HG03097 (cell line): ENCODE results near the gene OVCA2.

ENCODE experiments used
- ATAC-seq: cut with Tn5 transposase; IDR thresholded peaks from one replicate; pipeline ENCODE4 v1.9.1; 2021; ENCODE audit not compliant: unreplicated experiment, low FRiP score

The OVCA2 gene

DNA sequence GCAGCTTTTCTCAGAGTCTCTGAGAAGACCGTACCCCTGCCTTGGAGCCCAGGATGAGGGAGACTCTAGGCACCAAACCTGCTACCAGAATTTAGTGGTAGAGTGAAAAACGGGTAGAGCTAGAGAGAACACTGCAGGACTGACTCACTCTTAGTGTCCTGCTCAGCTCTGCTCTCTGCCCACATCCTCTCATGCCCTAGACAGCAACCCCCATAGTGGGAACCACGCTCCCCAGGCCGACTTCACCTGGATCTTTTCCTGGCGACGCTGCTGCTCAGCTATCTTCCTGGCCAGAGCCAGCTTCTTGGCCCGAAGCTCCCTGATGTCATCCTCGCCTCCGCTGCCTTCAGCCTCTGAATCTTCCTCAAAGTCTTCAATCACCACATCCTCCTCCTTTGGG is 39.7 kb downstream of the OVCA2 start:
- ATAC-seq, result no peak

DNA sequence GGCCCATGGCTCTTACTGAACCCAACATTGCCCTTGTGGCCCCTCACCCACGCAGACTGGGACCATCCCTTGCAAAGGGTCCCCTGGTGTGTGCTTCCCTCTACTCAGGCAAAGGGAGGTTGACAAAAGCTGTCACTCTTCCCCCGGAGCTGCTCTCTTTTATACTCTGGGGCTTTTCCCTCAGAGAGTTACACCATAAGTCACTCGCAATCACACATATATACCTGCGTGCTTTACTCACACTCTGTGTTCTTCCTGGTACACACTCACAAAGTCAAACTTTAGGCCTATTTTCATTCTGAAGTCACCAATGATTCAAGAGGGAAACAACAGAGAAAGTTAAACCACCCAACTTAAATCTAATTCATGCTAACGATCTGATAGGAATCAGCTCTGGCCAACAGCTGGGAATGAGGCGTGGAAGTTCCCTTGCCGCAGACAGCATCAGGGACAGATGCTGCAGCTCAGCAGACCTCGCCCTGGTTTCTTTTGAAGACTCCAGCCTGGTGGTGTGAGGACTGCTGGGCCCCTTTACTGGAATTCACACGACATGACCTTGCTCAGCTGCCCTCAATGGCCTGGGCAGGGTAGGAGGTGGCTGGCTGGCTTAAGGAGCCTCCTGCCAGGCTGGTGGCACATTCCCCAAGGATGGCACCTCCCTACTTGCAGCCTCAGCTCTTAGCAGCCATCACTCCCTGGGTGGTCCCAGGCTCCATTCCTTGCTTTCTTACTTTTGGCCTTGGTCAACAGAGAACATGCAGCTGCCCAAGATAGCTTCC is 40.4 kb downstream of the OVCA2 start:
- no peak for ATAC-seq

DNA sequence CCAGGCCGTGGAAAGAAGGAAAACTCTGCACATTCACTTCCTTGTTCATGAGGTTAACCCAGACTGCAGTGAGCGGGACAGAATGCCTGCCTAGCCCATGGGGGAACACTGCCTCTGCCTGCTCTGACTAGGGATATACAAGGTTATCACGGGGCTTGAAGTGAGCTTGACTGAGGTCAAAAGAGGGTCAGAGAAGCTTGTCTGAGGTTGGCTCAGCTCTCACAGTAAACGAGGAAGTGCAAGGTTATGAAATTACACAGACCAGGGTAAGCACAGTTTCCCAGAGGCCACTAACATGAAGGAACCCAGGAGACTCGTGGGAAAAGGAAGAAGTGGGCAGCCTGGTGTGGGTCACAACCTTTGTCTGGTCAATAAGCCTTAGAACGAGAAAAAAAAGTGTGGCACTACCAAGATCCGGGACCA is 41.8 kb downstream of the OVCA2 start:
- ATAC-seq, result no peak

DNA sequence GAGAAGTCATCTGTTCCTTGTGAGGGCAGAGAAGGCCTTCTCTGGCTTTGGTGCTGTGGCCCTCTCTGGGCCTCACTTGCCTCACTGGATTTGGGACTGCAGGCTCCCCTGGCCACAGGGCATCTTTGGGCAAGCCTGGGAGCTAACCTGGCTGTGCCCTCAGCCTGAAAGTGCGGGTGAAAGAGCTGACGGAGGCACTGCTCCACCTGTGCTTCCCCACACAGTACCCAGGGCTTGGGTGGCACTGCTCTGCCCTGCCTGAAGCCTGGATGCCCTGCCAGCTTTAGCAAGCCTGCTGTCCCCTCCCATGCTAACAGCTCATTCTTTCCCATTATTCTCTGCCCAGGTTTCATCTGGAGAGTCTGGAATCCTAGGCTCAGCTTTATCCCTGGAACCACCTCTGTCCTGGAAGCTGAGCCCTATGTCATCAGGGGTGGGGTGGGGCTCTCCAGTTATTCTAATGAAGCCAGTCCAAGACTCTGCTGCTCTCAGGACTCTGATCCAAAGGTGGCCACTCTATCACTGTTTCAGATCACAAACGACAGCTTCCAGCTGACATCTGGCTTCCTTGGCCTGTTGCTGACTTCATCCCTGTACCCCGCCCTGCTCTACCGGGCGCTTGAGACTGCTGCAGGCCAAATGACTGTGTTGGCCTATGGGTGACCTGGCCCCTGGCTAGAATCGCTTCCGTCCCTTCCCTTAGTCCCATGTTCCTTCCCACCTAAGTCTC is 42.4 kb downstream of the OVCA2 start:
- no peak for ATAC-seq

DNA sequence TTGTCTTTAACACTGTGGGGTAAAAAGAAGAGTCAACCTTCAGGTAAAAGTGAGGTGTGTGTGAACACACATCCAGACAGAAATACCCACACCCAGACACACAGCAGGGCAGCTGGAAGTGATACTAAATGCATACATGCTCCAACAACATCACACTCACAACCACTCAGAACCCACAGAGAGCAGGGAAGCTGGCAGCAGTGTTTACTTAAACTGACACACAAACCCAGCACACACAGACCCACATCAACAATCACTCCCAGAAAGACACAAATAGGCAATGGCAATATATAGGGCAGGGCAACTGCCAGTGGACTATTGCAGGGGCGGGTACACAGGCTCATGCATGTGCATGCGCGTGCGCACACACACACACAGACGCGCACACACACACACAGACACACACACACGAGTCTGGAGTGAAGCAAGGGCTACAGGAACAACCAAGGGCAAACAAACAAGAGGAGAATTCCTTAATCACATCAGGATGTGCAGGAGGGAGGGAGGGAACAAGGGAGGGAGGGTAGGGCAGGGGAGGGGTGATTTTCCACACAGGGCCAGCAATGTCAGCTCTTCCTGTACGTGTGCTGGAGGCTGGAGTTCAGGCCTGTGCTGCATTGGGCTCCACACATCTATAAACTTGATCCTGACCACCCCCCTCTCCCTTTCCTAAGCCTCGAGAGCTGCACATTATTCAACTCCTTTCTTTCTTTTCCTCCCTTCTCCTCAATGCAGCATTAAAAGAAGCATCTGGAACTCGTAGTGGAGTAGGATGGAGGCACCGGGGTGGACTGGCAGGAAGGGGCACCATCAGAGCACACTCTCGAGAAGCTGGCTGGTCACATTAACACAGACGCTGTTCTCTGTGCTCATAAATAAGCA is 43.2 kb downstream of the OVCA2 start:
- no peak for ATAC-seq

DNA sequence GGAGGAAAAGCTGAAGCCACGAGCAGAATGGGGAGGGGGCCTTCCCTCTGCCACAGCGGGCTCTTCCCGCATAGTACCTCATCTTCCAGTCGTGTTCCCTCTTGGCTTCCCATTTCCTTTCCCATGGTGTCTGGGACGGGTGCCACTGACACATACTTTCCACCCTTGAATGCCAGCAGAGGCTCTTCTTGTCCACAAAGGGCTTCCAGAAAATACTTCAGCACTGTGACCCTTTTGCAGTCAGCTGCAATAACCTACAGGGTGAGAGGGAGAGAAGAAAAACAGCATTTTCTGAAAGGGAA is 43.8 kb downstream of the OVCA2 start:
- no peak for ATAC-seq

DNA sequence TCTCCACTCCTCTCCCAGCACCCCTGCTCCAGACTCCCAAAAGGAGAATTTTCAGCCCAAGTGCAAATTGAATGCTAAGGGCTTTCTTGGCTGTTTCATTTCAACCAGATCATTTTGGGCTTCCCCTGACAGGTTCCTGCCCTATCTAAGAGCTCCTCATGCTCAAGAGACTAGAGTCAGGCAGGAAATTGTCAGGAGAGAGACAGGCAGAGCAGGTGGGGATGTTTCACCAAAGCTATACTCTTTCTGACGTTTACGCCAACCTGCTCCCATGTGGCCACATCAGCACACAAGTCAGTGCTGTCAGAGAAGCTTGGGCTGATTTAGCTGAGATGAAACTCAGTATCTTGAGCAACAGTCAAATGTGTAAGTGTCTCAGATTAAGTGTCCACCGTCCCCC is 44.5 kb downstream of the OVCA2 start:
- ATAC-seq, result no peak

DNA sequence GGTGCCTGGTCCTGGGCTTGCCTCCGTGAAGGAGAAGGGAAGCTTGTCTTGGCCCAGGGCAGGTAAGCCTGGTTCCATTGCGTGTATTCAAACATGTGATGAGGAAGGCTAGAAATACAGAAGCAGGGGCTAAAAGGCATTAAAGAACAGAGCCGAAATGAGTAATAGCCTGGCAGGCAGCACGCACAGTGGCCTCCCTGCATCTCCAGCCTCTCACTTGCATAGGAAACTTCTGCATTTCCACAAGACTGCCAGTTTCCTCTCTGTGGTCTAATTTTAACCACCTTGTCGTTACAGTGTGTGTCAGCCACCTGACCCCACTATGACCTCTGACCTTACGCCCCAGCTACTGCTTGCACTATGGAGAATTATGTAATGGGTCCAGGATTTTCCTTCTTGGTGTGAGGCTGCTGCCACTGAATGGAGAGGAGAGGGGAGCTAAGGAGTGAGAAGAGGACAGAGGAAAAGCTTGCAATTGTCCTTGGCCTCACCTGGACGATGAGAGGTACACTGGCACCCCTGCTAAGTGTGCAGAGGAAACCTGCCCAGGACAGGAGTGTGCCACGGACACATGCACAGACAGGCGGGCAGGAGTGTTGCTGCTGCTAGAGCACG is 45.9 kb downstream of the OVCA2 start:
- ATAC-seq, result peak; percentile 47

DNA sequence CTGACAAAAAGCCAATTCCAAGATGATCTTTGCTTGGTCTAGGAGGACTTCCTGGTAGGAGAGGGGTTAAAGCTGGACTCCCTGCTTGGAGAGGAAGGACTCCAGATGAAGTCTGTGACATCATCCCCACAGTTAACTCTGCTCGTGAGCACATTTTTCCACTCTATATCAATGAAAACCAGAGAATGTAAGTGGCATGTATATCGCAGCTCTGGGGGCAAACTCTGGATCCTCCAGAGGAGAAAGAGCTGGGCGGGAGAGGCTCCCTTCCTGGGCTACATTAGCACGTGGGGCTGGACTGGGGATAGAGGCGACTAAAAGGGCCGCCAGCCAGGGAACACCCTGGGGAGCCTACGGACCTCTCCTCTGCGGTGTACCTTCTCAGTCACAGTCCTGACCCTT is 47.2 kb downstream of the OVCA2 start:
- peak; percentile 13 for ATAC-seq

DNA sequence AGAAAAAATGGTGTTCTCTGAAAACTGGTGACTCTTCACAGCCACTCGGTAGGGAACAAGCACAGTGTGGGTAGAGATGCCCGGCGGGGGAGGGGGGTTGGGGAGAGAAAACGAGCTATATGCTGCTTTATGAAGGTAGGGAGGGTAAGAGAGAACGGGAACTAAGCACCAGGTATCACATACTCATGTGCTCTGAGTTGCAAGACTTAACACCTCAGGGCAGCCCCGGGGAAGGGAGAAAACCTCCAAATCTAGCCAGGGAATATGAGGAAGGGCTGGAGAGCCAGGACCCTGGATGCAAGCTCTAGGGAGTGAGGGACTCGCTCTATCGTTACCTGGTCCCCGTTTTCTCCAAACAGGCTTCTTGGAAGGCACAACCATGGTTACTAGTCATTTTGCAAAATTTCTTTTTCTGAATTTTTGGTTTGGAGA is 48.4 kb downstream of the OVCA2 start:
- ATAC-seq, result no peak

DNA sequence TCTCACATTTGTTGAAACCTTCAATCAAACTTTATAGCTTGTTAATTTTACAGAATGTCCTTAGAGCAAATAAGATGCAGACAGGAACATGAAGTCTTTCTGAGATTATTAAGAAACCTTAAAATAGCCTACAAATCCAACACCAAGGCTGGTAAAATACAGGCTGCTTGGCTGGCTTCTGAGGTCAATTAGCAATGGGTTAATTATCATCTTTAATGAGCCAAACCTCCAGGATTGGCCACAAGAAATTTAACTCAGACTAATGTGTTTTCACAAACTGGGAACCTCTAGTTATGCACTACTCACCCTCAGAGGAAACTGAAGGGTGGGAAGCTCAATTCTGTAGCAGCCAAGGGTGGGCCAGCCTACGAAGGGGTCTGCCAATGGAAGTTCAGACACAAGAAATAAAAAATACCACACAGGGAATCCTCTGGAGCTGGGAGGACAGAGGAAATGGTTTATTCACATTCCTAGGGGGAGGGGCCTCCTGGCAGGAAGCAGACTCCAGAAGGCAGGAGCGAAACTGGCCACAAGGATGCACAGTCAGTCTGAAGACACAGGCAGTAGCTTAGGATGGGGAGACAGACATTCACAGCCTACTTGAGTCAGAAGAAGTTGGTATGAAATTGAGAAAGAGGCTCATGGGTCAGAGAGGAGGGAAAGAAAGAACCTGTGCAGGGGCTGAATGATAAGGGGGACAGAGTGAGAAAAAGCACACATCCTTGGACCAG is 49.1 kb downstream of the OVCA2 start:
- no peak for ATAC-seq

DNA sequence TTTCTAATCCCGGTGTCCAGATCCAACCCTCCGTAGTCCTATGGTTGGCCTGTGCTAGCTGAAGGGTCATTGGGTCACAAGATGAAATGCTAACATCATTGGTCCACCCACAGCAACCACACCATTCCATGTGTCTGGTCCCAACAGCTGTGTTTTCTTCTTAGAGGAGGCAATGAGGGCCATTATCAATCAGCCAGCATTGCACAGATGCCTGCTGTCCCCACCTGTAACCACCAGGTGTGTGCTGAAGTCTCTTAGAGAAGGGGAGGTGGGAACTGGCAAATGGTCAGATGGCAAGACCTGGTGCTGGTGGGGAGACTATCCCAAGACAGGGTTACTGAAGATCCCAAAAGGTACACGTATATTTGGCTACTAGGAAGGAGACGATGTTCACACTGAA is 50.4 kb downstream of the OVCA2 start:
- no peak for ATAC-seq
